ENCODE measurements around the gene LYZL1. TPM values are rescaled to one million over a fixed set of nuclear protein-coding genes. Genes with fewer than 3 reads are reported as not detected.
"Not testable (repeated sequence)": the region's sequence is repeated elsewhere in the genome, so short reads cannot be mapped to it uniquely, and the experiment has no call there.

LYZL1 gene
- total and polyA plus RNA-seq, 5 donors from 2014 or later, result not detected

DNA sequence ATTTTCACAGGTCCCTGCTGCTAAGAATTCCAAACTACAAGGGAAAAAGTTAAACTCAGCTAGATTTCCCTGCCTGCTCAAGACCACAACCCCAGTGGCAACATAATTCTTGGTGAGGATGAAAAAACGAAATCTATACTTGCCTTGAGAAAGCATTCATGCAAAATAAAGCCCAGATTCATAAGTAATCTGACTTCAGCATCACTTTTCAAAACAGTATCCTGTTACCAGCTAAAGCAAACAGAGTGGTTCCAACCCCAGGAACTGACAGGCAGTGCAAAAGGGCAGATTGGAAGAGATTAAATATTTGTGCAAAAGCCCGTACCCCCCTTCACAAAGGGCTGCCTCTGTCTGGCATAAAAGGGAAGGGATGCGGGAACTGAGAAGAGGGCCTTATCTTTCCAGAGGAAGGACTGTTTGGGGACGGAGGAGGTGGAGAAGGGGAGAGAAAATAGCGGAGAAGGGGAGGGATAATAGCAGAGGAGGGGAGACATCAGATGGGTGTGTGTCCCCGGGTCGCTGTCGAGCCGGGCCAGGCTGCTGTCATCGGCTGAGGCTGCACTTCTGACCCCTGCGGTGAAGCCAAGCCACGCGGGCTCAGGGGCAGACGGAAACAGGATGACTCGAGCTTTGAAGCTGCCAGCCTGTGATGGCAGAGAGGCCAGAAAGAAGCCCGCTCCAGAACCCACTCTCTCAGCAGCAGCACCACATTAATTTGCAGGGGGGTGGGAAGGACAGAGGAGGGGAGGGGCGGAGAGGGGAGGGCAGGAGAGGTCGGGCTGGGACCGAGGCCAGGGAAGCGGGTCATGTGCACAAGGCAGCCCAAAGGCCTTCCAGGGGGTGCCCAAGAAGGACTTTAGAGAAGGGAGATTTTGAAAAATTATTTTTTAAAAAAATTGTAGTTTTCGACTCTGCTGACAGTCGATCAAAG is 29.5 kb downstream of the LYZL1 start:
- H3K27ac Mint-ChIP-seq, result not testable (repeated sequence)

DNA sequence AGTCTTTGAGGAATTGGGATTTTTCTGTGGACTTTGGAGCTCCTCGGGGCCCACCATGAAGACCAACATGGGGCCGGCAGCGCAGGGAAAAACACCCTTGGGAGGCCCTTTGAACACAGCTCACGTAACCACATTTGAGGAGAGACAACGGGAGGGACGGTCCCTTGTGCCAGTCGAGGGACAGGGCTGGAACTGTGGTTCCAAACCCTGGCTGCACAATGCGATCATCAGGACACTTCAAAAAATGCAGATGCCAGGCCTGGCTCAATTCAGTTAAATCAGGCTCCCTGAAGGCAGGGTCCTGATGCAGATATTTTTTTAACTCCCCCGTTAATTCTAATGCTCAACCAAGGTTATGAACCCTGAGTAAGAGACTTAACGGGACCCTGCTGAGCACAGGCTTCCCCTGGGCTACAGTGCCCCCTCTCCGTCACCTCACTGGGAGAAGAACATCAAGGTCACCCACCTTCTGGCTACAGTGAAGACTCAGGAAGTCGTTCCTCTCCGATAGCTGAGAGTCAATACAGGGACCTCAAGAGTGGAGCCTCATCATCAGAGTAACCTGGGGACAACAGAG is 30.4 kb downstream of the LYZL1 start:
- Histone ChIP-seq H3K36me3 (ENCODE audit: control insufficient read depth, insufficient read depth, low read length) (no peaks in the 10 kb centered on the region), H3K4me1 (ENCODE audit: control insufficient read depth, insufficient read depth, low read length, poor library complexity, severe bottlenecking) (no peaks in the 10 kb centered on the region), H3K27ac (ENCODE audit: insufficient read depth, low read length, poor library complexity, severe bottlenecking) (no peak overlapping the region), H3K4me3 (ENCODE audit: low read depth, low read length) (no peak overlapping the region), H3K27me3 (ENCODE audit: control insufficient read depth, insufficient read depth, low read length) (peaks cover 2% of the 10 kb centered on the region), H3K9me3 (ENCODE audit: control insufficient read depth in 2 of 2, low read length in 2 of 2) (no peaks in the 10 kb centered on the region)
- Mint-ChIP-seq H3K4me1 (peaks cover 0 to 5% (median 1%) of the 10 kb centered on the region in 4 donors), H3K27me3 (peaks cover 41% of the 10 kb centered on the region), H3K4me3 (peak overlapping the region in 1 of 4 donors; percentile 64), H3K9me3 (no peaks in the 10 kb centered on the region), H3K27ac (no peak overlapping the region), H3K36me3 (no peaks in the 10 kb centered on the region)
- DNase-seq (no peak), ATAC-seq (ENCODE audit: low read depth in 2 of 2) (no peak)

More for the DNA sequence above, 29.5 kb downstream of the LYZL1 start:
- H3K4me3 Mint-ChIP-seq; H3K4me1 Mint-ChIP-seq; H3K9me3 ChIP-seq (ENCODE audit: control insufficient read depth in 2 of 2, low read length in 2 of 2); H3K9me3 Mint-ChIP-seq; H3K4me3 ChIP-seq (ENCODE audit: low read depth, low read length); H3K36me3 Mint-ChIP-seq; H3K27ac ChIP-seq (ENCODE audit: insufficient read depth, low read length, poor library complexity, severe bottlenecking); H3K4me1 ChIP-seq (ENCODE audit: control insufficient read depth, insufficient read depth, low read length, poor library complexity, severe bottlenecking); H3K36me3 ChIP-seq (ENCODE audit: control insufficient read depth, insufficient read depth, low read length); H3K27me3 ChIP-seq (ENCODE audit: control insufficient read depth, insufficient read depth, low read length); ATAC-seq (ENCODE audit: low read depth in 2 of 2): not testable (repeated sequence)
- DNase-seq, result peak in 1 of 3 donors; percentile 10
- peaks cover 40% of the 10 kb centered on the region for H3K27me3 Mint-ChIP-seq

DNA sequence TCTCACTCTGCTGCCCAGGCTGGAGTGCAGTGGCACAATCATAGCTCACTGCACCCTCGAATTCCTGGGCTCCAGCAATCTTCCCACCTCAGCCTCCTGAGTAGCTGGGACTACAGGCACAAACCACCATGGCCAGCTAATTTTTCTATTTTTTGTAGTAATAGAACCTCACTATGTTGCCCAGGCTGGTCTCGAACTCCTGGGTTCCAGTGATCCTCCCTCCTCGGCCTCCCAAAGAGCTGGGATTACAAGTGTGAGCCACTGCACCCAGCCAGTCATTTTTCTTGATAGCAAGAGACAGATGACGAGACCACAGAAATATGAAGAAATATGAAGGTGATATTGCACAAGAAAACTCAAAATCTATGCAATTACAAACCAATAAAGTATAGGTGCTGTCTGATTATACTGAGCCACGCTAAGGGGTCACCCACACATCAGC is 31.8 kb downstream of the LYZL1 start:
- not testable (repeated sequence) for ATAC-seq (ENCODE audit: low read depth in 2 of 2); H3K4me1 ChIP-seq (ENCODE audit: control insufficient read depth, insufficient read depth, low read length, poor library complexity, severe bottlenecking); H3K36me3 ChIP-seq (ENCODE audit: control insufficient read depth, insufficient read depth, low read length); H3K9me3 Mint-ChIP-seq; H3K9me3 ChIP-seq (ENCODE audit: control insufficient read depth in 2 of 2, low read length in 2 of 2); H3K27ac ChIP-seq (ENCODE audit: insufficient read depth, low read length, poor library complexity, severe bottlenecking); H3K4me1 Mint-ChIP-seq; H3K4me3 Mint-ChIP-seq; H3K36me3 Mint-ChIP-seq; H3K27me3 ChIP-seq (ENCODE audit: control insufficient read depth, insufficient read depth, low read length); H3K4me3 ChIP-seq (ENCODE audit: low read depth, low read length); H3K27ac Mint-ChIP-seq; DNase-seq
- peaks cover 36% of the 10 kb centered on the region for H3K27me3 Mint-ChIP-seq

DNA sequence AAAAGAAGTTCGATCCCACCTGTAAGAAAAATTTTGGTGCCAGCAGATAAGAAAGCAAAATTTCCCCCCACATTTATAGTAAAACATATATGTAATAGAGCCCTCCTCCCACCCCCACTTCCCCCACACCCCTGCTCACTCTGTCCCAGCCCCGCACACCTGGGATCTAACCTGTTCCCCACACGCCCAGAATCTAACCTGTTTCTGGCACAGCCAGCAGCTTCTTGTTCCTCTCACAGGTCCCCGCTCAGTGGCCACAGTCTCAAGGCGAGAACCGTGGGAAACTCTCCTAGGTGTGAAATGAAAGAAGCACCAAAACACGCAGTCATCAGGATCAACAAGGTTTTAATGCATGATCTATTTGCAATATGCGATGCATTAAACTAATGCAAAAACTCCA is 32.8 kb downstream of the LYZL1 start:
- Histone ChIP-seq H3K4me3 (ENCODE audit: low read depth, low read length) (no peak overlapping the region), H3K9me3 (ENCODE audit: control insufficient read depth in 2 of 2, low read length in 2 of 2) (no peaks in the 10 kb centered on the region), H3K36me3 (ENCODE audit: control insufficient read depth, insufficient read depth, low read length) (no peaks in the 10 kb centered on the region), H3K27ac (ENCODE audit: insufficient read depth, low read length, poor library complexity, severe bottlenecking) (no peak overlapping the region), H3K4me1 (ENCODE audit: control insufficient read depth, insufficient read depth, low read length, poor library complexity, severe bottlenecking) (no peaks in the 10 kb centered on the region), H3K27me3 (ENCODE audit: control insufficient read depth, insufficient read depth, low read length) (peaks cover 2% of the 10 kb centered on the region)
- H3K9me3 Mint-ChIP-seq, result no peaks in the 10 kb centered on the region
- peaks cover 0 to 5% (median 1%) of the 10 kb centered on the region in 4 donors for H3K4me1 Mint-ChIP-seq
- DNase-seq (no peak), ATAC-seq (ENCODE audit: low read depth in 2 of 2) (no peak)
- peaks cover 30% of the 10 kb centered on the region for H3K27me3 Mint-ChIP-seq
- no peak overlapping the region for H3K27ac Mint-ChIP-seq
- no peaks in the 10 kb centered on the region for H3K36me3 Mint-ChIP-seq
- H3K4me3 Mint-ChIP-seq, result no peak overlapping the region

DNA sequence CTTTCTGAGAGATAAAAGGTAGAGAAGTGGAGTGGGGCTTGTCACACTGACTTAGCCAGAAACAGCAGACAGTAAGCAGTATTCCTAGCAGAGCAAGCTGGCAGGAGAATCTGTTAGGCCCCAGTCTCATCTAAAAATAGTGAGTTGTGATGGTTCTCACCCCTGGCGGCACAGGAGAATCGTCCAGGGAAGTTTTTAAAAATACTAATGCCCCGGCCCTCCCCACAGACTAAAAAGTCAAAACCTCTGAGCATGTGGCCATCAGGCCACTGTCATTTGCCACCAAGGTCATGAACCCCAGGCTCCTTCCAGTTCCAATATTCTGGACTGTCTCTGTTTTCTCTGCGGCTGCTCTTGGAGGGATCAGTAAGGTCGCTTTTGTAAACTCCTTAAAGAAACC is 34.0 kb downstream of the LYZL1 start:
- no peak for ATAC-seq (ENCODE audit: low read depth in 2 of 2)
- H3K27ac Mint-ChIP-seq, result no peak overlapping the region

DNA sequence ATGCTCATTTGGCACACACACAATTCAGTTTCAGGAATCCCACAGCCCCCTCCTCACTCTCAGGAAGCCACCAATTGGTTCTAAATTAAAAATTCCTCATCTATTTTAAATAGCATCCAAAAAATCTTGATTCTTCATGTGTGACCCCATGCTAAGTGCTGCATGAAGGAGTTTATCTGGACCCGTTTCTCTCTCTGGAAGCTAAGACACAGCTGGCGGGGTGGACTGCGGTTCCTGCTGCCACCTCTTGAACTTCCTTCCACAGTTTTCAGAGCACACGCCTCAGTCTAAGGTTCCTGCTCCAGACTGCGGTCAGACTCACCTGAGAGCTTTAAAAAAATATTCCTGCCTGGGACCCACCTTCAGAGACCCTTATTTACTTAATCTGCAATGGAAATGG is 34.5 kb downstream of the LYZL1 start:
- H3K4me1 ChIP-seq (ENCODE audit: control insufficient read depth, insufficient read depth, low read length, poor library complexity, severe bottlenecking), result no peaks in the 10 kb centered on the region
- H3K4me3 Mint-ChIP-seq, result no peak overlapping the region
- no peak overlapping the region for H3K4me3 ChIP-seq (ENCODE audit: low read depth, low read length)
- peaks cover 2% of the 10 kb centered on the region for H3K27me3 ChIP-seq (ENCODE audit: control insufficient read depth, insufficient read depth, low read length)
- no peak overlapping the region for H3K27ac ChIP-seq (ENCODE audit: insufficient read depth, low read length, poor library complexity, severe bottlenecking)
- DNase-seq (no peak), ATAC-seq (ENCODE audit: low read depth in 2 of 2) (no peak)
- peaks cover 0 to 2% (median 0%) of the 10 kb centered on the region in 4 donors for H3K4me1 Mint-ChIP-seq
- H3K9me3 Mint-ChIP-seq, result peaks cover 0 to 1% (median 0%) of the 10 kb centered on the region in 7 donors
- no peaks in the 10 kb centered on the region for H3K36me3 Mint-ChIP-seq
- H3K27me3 Mint-ChIP-seq, result peaks cover 26% of the 10 kb centered on the region
- H3K9me3 ChIP-seq (ENCODE audit: control insufficient read depth in 2 of 2, low read length in 2 of 2), result no peaks in the 10 kb centered on the region
- no peaks in the 10 kb centered on the region for H3K36me3 ChIP-seq (ENCODE audit: control insufficient read depth, insufficient read depth, low read length)
- no peak overlapping the region for H3K27ac Mint-ChIP-seq

More for the DNA sequence above, 34.0 kb downstream of the LYZL1 start:
- Mint-ChIP-seq H3K4me3 (no peak overlapping the region), H3K9me3 (peaks cover 0 to 1% (median 0%) of the 10 kb centered on the region in 7 donors), H3K36me3 (no peaks in the 10 kb centered on the region), H3K4me1 (peaks cover 0 to 5% (median 1%) of the 10 kb centered on the region in 4 donors), H3K27me3 (peaks cover 30% of the 10 kb centered on the region)
- Histone ChIP-seq H3K27me3 (ENCODE audit: control insufficient read depth, insufficient read depth, low read length) (peaks cover 2% of the 10 kb centered on the region), H3K4me1 (ENCODE audit: control insufficient read depth, insufficient read depth, low read length, poor library complexity, severe bottlenecking) (no peaks in the 10 kb centered on the region), H3K4me3 (ENCODE audit: low read depth, low read length) (no peak overlapping the region), H3K9me3 (ENCODE audit: control insufficient read depth in 2 of 2, low read length in 2 of 2) (no peaks in the 10 kb centered on the region), H3K36me3 (ENCODE audit: control insufficient read depth, insufficient read depth, low read length) (no peaks in the 10 kb centered on the region), H3K27ac (ENCODE audit: insufficient read depth, low read length, poor library complexity, severe bottlenecking) (no peak overlapping the region)
- no peak for DNase-seq

DNA sequence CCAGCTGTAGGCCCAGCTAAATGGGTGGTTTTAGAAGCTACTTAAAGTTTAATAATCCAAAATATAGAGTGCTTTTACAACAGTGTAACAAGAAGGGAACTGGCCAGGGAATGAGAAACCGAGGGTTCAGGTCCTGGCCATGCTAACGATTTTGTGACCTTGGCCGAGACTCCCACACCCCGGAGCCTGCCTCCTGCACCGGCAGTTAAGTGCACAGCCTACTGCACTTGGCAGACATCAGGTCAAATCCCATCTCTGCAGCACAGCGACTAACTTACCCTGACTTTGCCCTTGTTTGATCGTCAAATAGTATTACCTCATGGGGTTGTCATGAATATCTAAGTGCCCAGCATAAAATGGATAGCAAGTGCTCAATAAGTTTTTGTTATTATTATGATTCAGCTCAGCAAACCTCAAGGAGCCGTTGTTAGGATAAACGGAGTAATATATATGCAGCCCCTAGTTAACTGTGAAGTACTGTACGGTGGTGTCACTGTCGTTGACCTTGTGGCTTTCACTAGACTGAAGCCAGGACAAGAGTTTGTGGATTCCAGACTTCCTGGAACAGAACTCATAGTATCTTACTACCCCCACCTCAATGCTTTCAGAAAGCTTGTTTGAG is 35.5 kb downstream of the LYZL1 start:
- H3K9me3 Mint-ChIP-seq, result peaks cover 0 to 1% (median 0%) of the 10 kb centered on the region in 7 donors
- H3K4me3 ChIP-seq (ENCODE audit: low read depth, low read length), result no peak overlapping the region
- no peaks in the 10 kb centered on the region for H3K4me1 Mint-ChIP-seq
- H3K27me3 ChIP-seq (ENCODE audit: control insufficient read depth, insufficient read depth, low read length), result peaks cover 2% of the 10 kb centered on the region
- no peak for ATAC-seq (ENCODE audit: low read depth in 2 of 2)
- H3K27ac ChIP-seq (ENCODE audit: insufficient read depth, low read length, poor library complexity, severe bottlenecking), result no peak overlapping the region
- no peaks in the 10 kb centered on the region for H3K4me1 ChIP-seq (ENCODE audit: control insufficient read depth, insufficient read depth, low read length, poor library complexity, severe bottlenecking)
- peak overlapping the region in 1 of 3 donors; percentile 43 for H3K27ac Mint-ChIP-seq
- H3K27me3 Mint-ChIP-seq, result peaks cover 20% of the 10 kb centered on the region
- H3K36me3 Mint-ChIP-seq, result no peaks in the 10 kb centered on the region
- H3K36me3 ChIP-seq (ENCODE audit: control insufficient read depth, insufficient read depth, low read length), result no peaks in the 10 kb centered on the region
- H3K9me3 ChIP-seq (ENCODE audit: control insufficient read depth in 2 of 2, low read length in 2 of 2), result no peaks in the 10 kb centered on the region
- no peak overlapping the region for H3K4me3 Mint-ChIP-seq
- no peak for DNase-seq
